ENCODE measurements around the gene CIAO2A.

DNA sequence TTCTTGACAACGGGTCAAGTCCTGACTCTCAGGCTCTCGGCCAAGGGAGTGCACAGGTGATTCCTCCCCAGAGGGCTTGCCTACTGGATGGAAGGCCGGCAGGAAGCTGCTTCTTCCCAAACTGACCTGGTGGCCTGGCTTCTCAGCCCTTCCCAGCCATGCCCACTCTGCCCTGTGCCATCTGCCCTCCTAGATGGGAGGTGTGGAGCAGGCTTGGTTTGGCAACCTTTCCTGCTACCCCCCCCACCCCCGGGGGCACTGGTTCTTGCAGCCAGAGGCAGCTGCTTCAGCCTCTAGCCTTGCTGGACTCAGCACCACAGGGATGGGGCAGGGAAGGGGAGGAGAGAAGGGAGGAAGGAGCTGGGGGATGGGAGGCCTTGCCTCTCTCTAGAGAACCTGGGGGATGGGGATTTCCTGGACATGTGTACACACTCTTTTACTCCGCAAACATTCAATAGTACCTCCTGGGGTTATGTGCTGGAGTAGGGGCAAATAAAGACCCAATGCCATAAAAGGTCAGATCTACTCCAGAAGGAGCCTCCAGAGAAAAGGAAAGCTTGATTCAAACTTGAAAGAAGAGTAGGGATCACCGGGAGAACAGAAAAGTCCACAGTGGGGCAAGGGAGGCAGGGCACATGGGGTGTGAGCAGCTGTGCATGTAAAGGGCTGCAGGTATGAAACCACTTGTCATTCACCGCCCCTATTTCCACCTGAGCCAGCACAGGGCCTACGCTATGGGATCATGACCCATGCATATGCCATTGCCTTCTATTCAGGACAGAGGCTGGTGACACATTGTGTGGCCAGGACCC, 43.2 kb downstream of the CIAO2A start:
- TF ChIP-seq CTCF (IDR thresholded peaks at IDR 0.05) (no peak), EZH2phosphoT487 (IDR thresholded peaks at IDR 0.05) (no peak)
